Activated B cell treated with CpG ODN at 0.5 μM for 24 hours (primary cell): ENCODE data around the gene TPSAB1. TPM values are rescaled to one million over a fixed set of nuclear protein-coding genes. Genes with fewer than 3 reads are reported as not detected.
"Not testable (repeated sequence)": the region's sequence is repeated elsewhere in the genome, so short reads cannot be mapped to it uniquely, and the experiment has no call there.

Source experiments
- ATAC-seq: fragments of 200-7000 bp; cut with Tn5 transposase; one replicate; pipeline ENCODE4 v1.10.0; 2021; ENCODE audit warnings: low read depth, mild to moderate bottlenecking, moderate library complexity
- CTCF ChIA-PET: fragments of 350-600 bp; sonication (Branson Sonifier 250); formaldehyde crosslinking; loops from one replicate; lab custom pipeline; 2021; ENCODE audit warnings: antibody characterized with exemption; lab: Charles Lee
- POLR2A ChIA-PET: fragments of 350-600 bp; sonication (Branson Sonifier 250); formaldehyde crosslinking; loops from one replicate; lab custom pipeline; 2021; ENCODE audit warnings: antibody characterized with exemption; lab: Charles Lee
- DNase-seq: peaks from one replicate; pipeline ENCODE4 v3.0.0; 2022
- H3K27ac Mint-ChIP-seq: one replicate; pipeline ENCODE4 v1.8.0; 2020; ENCODE audit warnings: mixed read lengths
- H3K27me3 Mint-ChIP-seq: one replicate; pipeline ENCODE4 v1.8.0; 2021; ENCODE audit warnings: mixed read lengths
- H3K36me3 Mint-ChIP-seq: one replicate; pipeline ENCODE4 v1.8.0; 2021; ENCODE audit warnings: low read depth, mixed read lengths
- H3K4me1 Mint-ChIP-seq: one replicate; pipeline ENCODE4 v1.8.0; 2021; ENCODE audit warnings: mixed read lengths
- H3K4me3 Mint-ChIP-seq: one replicate; pipeline ENCODE4 v1.8.0; 2020; ENCODE audit warnings: mild to moderate bottlenecking, mixed read lengths
- H3K9me3 Mint-ChIP-seq: one replicate; pipeline ENCODE4 v1.8.0; 2020; ENCODE audit warnings: mixed read lengths
- CTCF ChIP-seq: fragments of 200-600 bp; IDR thresholded peaks from one replicate; pipeline ENCODE4 v1.8.0; 2022; ENCODE audit warnings: antibody characterized with exemption, mild to moderate bottlenecking
- intact Hi-C: fragments of 100-400 bp; cut with micrococcal nuclease; formaldehyde crosslinking; loops from one replicate; pipeline ENCODE4 v1.15.1; 2024
- total RNA-seq: library from RNA; stranded (reverse); gene quantifications from 2 replicates; pipeline ENCODE4 v1.2.3, GENCODE V29; 2022

Gene TPSAB1
- total RNA-seq, 1 donor from 2014 or later, result not detected

DNA sequence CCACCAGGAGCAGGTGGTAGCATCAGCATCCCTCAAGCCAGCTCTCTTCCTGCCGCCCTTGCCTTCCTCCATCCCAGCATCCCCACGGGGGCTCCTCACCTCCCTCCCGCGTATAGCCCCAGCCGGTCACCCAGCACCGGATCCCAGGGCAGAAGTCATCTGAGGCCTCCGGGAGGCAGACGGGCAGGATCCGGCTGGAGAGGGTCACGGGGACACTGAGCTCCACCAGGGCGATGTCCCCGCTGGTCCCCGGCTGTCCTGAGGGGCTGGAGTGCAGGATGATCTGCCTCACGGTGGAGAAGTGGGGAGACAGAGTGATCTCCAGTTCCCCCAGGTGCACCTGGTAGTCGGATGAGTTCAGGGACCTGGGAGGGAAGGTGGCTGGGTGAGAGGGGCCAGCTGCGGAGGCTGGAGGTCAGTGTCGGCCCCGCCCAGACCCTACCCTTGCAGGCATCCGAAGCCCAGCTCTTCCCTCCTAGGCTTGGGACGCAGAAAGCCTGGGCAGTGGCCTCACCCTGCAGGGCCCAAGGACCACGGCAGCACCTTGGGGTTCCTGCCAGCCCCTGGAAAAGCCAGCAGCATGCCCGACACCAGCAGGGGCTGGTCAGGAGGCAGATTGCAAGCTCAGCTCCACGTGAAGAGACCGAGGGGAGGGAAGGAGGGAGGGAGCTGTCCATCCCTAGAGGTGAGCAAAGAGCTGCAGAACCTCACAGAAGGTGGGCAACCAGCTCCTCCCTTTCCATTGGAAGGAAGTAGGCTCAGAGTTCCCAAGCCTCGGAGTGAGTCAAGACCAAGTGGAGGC lies 17.8 kb upstream of the TPSAB1 start:
- Mint-ChIP-seq H3K27me3 (peaks cover 1% of the 10 kb centered on the region), H3K9me3 (no peaks in the 10 kb centered on the region), H3K4me1 (no peaks in the 10 kb centered on the region), H3K36me3 (no peaks in the 10 kb centered on the region), H3K4me3 (no peak overlapping the region), H3K27ac (no peak overlapping the region)
- intact Hi-C loops, result no loop called here
- DNase-seq (no peak), ATAC-seq (no peak)
- CTCF ChIA-PET, result no interaction called here
- TF ChIP-seq CTCF, result no peak
- POLR2A ChIA-PET, result no interaction called here

- CTCF ChIA-PET, result no interaction called here
Measured at GRCh38 chr16:1223355-1224214, 16.9 kb upstream of the TPSAB1 start.

GRCh38 chr16:1224558-1224957 lies 15.9 kb upstream of the TPSAB1 start:
- H3K9me3 Mint-ChIP-seq, result no peaks in the 10 kb centered on the region
- no peaks in the 10 kb centered on the region for H3K36me3 Mint-ChIP-seq
- ATAC-seq (no peak), DNase-seq (no peak)
- ChIA-PET POLR2A (no interaction called here), CTCF (no interaction called here)
- H3K27ac Mint-ChIP-seq, result no peak overlapping the region
- H3K4me1 Mint-ChIP-seq, result no peaks in the 10 kb centered on the region
- H3K4me3 Mint-ChIP-seq, result no peak overlapping the region
- no peak for TF ChIP-seq CTCF
- intact Hi-C loops, result no loop called here
- no peaks in the 10 kb centered on the region for H3K27me3 Mint-ChIP-seq

More at GRCh38 chr16:1223355-1224214, 16.9 kb upstream of the TPSAB1 start:
- no peaks in the 10 kb centered on the region for H3K36me3 Mint-ChIP-seq
- H3K4me3 Mint-ChIP-seq, result no peak overlapping the region
- POLR2A ChIA-PET, result no interaction called here
- H3K27ac Mint-ChIP-seq, result no peak overlapping the region
- intact Hi-C loops, result no loop called here
- no peak for DNase-seq
- H3K4me1 Mint-ChIP-seq, result no peaks in the 10 kb centered on the region
- no peaks in the 10 kb centered on the region for H3K9me3 Mint-ChIP-seq
- no peak for TF ChIP-seq CTCF
- no peak for ATAC-seq
- no peaks in the 10 kb centered on the region for H3K27me3 Mint-ChIP-seq

DNA sequence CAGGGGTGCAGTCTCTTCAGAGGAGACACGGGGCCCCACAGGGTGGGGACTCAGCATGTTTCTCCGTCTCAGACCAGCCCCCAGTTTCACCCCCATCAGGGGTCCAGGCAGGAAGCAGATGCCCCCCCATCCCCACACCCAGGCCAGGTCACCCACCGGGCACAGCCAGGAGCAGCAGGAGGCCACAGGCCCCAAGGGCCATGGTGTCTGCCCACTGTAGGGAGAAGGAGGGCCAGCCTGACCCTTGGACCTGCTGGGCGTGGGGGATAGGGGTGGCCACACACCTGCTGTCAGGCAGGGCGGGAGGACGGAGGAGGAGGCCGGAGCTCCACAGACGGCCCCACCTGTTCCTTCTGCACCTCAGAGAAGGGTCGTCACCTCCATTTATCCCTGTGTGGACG lies 15.5 kb upstream of the TPSAB1 start, which contains the start of gene TPSG1:
Gene TPSG1, minus strand, starts transcription at position 218 of the 401 bp plus-strand sequence. Its CDS starts 16 bp downstream, at position 202.
- ATAC-seq, result no peak
- no peaks in the 10 kb centered on the region for H3K27me3 Mint-ChIP-seq

GRCh38 chr16:1225728-1226311 lies 14.7 kb upstream of the TPSAB1 start:
- POLR2A ChIA-PET, H3K9me3 Mint-ChIP-seq, H3K36me3 Mint-ChIP-seq, ATAC-seq, H3K27ac Mint-ChIP-seq, intact Hi-C loops, DNase-seq, H3K4me1 Mint-ChIP-seq, H3K27me3 Mint-ChIP-seq, H3K4me3 Mint-ChIP-seq, CTCF ChIA-PET: not testable (repeated sequence)

More for the DNA sequence above, 15.5 kb upstream of the TPSAB1 start, which contains the start of gene TPSG1:
- no peaks in the 10 kb centered on the region for H3K9me3 Mint-ChIP-seq
- ChIA-PET POLR2A (no interaction called here), CTCF (no interaction called here)
- no peak within 1 kb of the TSS for H3K4me3 Mint-ChIP-seq
- TF ChIP-seq CTCF, result no peak
- intact Hi-C loops, result no loop called here
- DNase-seq, result no peak
- no peak within 1 kb of the TSS for H3K27ac Mint-ChIP-seq
- no peaks in the 10 kb centered on the region for H3K4me1 Mint-ChIP-seq
- no peaks in the 10 kb centered on the region for H3K36me3 Mint-ChIP-seq

- POLR2A ChIA-PET, H3K36me3 Mint-ChIP-seq, H3K27me3 Mint-ChIP-seq, H3K4me1 Mint-ChIP-seq, CTCF ChIA-PET, intact Hi-C loops, DNase-seq, H3K4me3 Mint-ChIP-seq, ATAC-seq, H3K27ac Mint-ChIP-seq, H3K9me3 Mint-ChIP-seq: not testable (repeated sequence)
Measured at GRCh38 chr16:1226692-1227091, 13.8 kb upstream of the TPSAB1 start.

- intact Hi-C loops, H3K36me3 Mint-ChIP-seq, H3K4me3 Mint-ChIP-seq, H3K27me3 Mint-ChIP-seq, DNase-seq, H3K4me1 Mint-ChIP-seq, H3K9me3 Mint-ChIP-seq, POLR2A ChIA-PET, H3K27ac Mint-ChIP-seq, ATAC-seq, CTCF ChIA-PET: not testable (repeated sequence)
Measured at GRCh38 chr16:1228227-1228626, 12.3 kb upstream of the TPSAB1 start.

GRCh38 chr16:1229476-1229875 lies 11.0 kb upstream of the TPSAB1 start:
- H3K27me3 Mint-ChIP-seq, POLR2A ChIA-PET, CTCF ChIA-PET, H3K36me3 Mint-ChIP-seq, H3K4me1 Mint-ChIP-seq, H3K4me3 Mint-ChIP-seq, H3K27ac Mint-ChIP-seq, intact Hi-C loops, DNase-seq, H3K9me3 Mint-ChIP-seq, ATAC-seq: not testable (repeated sequence)
